IPS-15b (cell line): Measurements from ENCODE around the gene PIK3R4.

ENCODE experiments used
- H3K27me3 ChIP-seq: one replicate; pipeline ENCODE4 v1.6.1; 2013; ENCODE audit warnings: low read length; ENCODE audit not compliant: control insufficient read depth, insufficient read depth
- H3K36me3 ChIP-seq: one replicate; pipeline ENCODE4 v1.6.1; 2013; ENCODE audit warnings: low read length; ENCODE audit not compliant: control insufficient read depth, insufficient read depth
- H3K4me1 ChIP-seq: one replicate; pipeline ENCODE4 v1.6.1; 2013; ENCODE audit warnings: mild to moderate bottlenecking, low read length; ENCODE audit not compliant: control insufficient read depth, insufficient read depth
- H3K4me3 ChIP-seq: one replicate; pipeline ENCODE4 v1.5.1; 2013; ENCODE audit warnings: low read depth, low read length
- H3K9ac ChIP-seq: one replicate; pipeline ENCODE4 v1.6.1; 2013; ENCODE audit warnings: low read depth, mild to moderate bottlenecking, low read length
- H3K9me3 ChIP-seq: one replicate; pipeline ENCODE4 v1.6.1; 2013; ENCODE audit warnings: mild to moderate bottlenecking, low read length; ENCODE audit not compliant: control insufficient read depth, insufficient read depth

The PIK3R4 gene

DNA sequence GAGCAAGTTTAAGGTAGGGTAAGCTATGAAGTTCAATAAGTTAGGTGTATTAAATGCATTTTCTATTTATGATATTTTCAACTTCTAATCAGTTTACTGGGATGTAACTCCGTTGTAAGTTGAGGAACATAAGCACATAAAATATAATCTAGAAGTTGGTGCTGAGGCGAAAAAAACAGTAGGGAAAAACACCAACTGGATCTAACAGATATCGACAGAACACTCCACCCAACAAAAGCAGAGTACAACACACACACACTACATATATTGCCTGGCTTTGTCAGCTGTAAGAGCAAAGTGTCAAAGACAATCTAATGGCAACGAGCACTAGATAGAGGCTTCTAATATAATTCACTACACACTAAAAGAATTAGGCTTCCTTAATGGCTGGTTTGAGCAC, 8.4 kb downstream of the PIK3R4 start:
- no peak overlapping the region for H3K9ac ChIP-seq
- H3K4me3 ChIP-seq: no peak overlapping the region
- H3K27me3 ChIP-seq: no peaks in the 10 kb centered on the region
- peaks cover 5% of the 10 kb centered on the region for H3K4me1 ChIP-seq
- H3K9me3 ChIP-seq: no peaks in the 10 kb centered on the region
- H3K36me3 ChIP-seq: peaks cover 3% of the 10 kb centered on the region

DNA sequence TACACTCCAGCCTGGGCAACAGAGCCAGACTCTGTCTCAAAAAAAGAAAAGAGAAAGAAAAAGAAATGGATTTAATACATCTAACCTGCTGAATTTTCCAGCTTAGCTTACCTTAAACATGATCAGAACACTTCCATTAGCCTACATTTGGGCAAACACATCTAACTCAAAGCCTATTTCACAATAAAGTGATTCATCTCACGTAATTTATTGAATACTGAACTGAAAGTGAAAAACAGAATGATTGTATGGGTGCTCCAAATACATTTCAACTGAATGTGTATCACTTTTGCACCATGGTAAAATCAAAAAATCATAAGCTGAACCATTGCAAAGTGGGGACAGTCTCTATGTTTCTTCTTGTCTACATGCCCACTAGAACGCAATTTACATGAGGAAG, 9.0 kb downstream of the PIK3R4 start:
- no peaks in the 10 kb centered on the region for H3K27me3 ChIP-seq
- no peak overlapping the region for H3K9ac ChIP-seq
- H3K36me3 ChIP-seq: peaks cover 3% of the 10 kb centered on the region
- no peak overlapping the region for H3K4me3 ChIP-seq
- H3K4me1 ChIP-seq: peaks cover 5% of the 10 kb centered on the region
- no peaks in the 10 kb centered on the region for H3K9me3 ChIP-seq

DNA sequence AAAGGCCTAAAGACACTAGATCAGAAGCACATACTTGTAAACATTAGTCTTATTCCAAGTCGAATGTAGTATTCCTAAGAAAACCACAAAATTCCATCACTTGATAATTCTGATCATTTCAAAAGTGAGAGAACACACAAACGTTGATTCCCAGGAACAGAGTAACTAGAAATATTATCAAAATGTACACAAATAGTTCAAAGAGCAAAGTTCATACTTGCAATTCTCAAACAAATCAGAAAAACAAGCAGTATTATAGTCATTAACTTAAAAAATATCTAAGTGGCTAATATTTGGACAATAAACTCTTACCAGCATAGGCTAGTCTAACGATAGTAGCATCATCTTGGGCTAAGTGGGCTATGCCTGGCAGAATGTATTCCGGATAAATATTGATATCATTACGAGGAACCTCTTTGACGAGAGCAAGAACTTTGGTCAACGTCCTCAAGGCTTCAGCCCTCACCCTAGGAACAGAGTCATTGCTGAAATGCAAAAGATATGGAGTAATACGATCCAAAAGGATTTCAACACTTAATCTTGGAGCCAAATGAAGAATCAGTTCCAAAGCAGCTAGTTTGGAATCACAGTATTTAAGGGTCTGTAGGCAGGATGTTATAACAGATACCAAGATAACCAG, 13.3 kb downstream of the PIK3R4 start:
- Histone ChIP-seq H3K9me3 (no peaks in the 10 kb centered on the region), H3K4me1 (no peaks in the 10 kb centered on the region), H3K36me3 (no peaks in the 10 kb centered on the region), H3K9ac (no peak overlapping the region), H3K4me3 (no peak overlapping the region), H3K27me3 (no peaks in the 10 kb centered on the region)

DNA sequence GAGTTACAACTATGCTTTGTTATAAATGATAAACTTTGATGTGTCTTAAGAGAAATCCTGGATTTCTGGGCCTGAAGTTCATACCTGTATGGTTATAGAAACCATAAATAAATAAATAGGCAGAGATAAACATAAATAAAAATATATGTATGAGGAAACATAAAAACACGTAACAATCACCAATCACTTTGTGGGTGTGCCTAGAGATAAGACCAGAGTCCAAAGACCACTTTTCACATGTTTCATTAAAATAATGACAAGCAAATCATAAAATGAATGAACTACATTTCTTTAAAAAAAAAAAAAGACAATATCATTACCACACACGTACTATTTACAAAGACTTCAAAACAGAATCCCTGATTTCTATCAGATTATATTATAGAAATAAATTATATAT, 14.1 kb downstream of the PIK3R4 start:
- Histone ChIP-seq H3K9me3 (no peaks in the 10 kb centered on the region), H3K4me1 (no peaks in the 10 kb centered on the region), H3K4me3 (no peak overlapping the region), H3K27me3 (no peaks in the 10 kb centered on the region), H3K9ac (no peak overlapping the region), H3K36me3 (no peaks in the 10 kb centered on the region)

DNA sequence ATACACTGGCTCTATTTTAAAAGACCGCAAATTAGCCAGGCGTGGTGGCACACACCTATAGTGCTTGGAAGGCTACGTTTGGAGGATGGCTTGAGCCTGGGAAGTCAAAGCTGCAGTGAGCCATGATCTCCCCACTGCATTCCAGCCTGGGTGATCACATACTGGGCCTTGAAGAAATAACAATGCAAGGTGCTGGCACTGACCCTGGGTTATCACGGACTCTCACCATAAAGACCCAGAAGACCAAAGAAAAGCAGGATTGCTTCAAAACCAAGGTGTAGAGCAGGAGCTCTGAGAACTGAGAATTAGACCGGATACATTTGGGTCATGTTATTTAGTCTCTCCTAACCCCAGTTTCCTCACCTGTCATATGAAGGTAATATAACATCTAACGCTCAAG, 14.8 kb downstream of the PIK3R4 start:
- H3K9me3 ChIP-seq: no peaks in the 10 kb centered on the region
- H3K36me3 ChIP-seq: no peaks in the 10 kb centered on the region
- H3K9ac ChIP-seq: no peak overlapping the region
- no peaks in the 10 kb centered on the region for H3K27me3 ChIP-seq
- no peak overlapping the region for H3K4me3 ChIP-seq
- H3K4me1 ChIP-seq: no peaks in the 10 kb centered on the region

DNA sequence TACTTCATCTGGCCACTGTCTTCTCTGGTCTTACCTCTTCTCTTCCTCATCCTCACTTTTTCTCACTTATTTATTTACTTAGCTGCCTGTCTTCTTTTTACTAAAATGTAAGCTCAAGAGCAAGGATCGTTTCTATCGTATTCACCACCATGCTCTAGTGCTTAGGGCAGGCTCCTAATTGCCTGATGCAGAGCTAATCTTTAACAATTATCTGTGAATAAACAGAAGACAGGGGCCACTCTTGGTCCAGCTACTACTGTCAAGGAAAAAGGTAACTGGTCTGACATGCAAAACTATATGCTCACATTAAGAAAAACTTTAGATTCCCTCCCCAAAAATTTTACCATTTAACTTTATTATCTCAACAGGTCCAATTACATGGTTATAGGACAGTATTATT, 17.5 kb downstream of the PIK3R4 start:
- Histone ChIP-seq H3K4me3 (no peak overlapping the region), H3K36me3 (no peaks in the 10 kb centered on the region), H3K4me1 (no peaks in the 10 kb centered on the region), H3K9me3 (no peaks in the 10 kb centered on the region), H3K9ac (no peak overlapping the region), H3K27me3 (no peaks in the 10 kb centered on the region)

DNA sequence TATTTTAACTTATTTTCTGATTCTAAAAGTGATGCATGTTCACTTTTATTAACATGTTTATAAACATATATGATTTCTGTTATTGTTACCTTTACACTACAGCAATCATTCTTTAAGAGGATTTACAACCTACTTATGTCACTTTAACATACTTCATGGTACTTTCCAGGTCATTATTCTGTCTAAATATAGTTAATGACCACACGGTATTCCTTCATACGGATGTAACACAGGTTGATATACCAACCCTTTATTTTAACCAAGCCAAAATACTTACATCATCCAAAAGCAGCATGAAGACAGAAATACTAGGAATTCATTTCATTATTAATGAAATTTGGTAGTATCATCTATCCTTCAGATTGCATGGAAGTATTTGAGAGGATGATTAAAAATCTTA, 18.6 kb downstream of the PIK3R4 start:
- Histone ChIP-seq H3K4me1 (no peaks in the 10 kb centered on the region), H3K36me3 (no peaks in the 10 kb centered on the region), H3K27me3 (no peaks in the 10 kb centered on the region), H3K4me3 (no peak overlapping the region), H3K9ac (no peak overlapping the region), H3K9me3 (no peaks in the 10 kb centered on the region)

DNA sequence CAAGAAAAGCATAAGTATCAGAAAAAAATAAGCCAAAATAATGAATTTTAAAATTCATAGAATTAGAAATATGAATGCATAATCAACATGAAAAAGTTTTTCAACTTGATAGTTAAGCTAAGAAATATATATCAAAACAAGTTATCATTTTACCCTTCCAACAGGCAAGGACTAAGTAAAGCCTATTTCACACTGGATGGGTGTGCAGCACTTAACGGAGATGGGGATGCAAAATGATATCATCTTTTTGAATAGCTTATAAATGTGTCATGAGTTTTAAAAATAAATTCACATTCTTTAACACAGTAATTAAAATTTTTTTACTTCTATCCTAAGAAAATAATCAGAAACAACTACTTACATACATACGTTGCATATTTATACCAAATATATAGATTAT, 20.9 kb downstream of the PIK3R4 start:
- H3K27me3 ChIP-seq: no peaks in the 10 kb centered on the region

DNA sequence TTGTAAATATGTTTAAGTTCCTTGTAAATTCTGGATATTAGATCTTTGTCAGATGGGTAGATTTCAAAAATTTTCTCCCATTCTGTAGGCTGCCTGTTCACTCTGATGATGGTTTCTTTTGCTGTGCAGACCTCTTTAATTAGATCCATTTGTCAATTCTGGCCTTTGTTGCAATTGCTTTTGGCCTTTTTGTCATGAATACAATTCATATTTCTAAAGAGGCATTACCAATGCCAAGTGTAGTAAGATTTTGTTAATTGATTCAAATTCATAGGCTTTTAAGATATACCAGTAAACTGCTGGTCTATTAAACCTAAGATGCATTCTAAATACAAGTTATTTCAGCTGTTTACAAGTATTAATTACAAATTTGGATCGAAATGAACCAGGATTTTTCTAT, 31.0 kb downstream of the PIK3R4 start:
- no peak overlapping the region for H3K9ac ChIP-seq
- no peaks in the 10 kb centered on the region for H3K9me3 ChIP-seq
- H3K27me3 ChIP-seq: no peaks in the 10 kb centered on the region
- H3K4me1 ChIP-seq: no peaks in the 10 kb centered on the region
- peaks cover 5% of the 10 kb centered on the region for H3K36me3 ChIP-seq
- no peak overlapping the region for H3K4me3 ChIP-seq

More for the DNA sequence above, 20.9 kb downstream of the PIK3R4 start:
- Histone ChIP-seq H3K36me3 (no peaks in the 10 kb centered on the region), H3K4me1 (no peaks in the 10 kb centered on the region), H3K4me3 (no peak overlapping the region), H3K9ac (no peak overlapping the region), H3K9me3 (no peaks in the 10 kb centered on the region)

DNA sequence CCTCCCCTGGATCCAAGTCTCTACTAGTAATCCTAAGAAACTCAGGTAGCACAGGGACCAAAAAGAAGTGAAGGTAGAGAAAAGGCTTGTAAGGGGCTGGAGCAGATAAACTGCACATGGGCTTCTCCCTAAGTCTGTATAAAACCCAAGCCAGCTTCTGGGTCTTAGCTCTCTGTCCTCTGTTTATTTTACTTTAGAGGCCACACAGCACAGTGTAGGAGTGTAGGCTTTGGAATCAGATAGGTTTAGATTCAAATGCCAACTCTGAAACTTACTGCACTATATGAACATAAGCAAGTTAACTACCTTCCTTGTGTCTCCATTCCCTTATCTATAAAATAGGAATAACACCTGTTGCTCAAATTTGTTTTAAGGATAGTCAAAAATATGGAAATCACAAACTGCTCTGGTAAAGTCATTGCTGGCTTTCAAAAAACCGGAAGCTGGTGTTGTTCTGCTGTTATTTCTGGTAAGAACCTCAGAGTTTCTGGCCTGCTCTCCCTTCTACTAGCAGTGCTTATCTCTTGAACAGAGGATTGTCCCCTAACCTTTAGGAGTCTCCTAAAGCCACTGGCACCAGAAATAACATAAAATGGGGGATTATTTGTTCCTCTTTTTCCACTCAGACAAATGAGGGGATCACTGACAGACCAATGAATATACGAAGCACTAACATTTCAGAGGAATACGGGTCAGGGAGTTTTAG, 33.8 kb downstream of the PIK3R4 start:
- H3K27me3 ChIP-seq: no peaks in the 10 kb centered on the region
- H3K4me1 ChIP-seq: no peaks in the 10 kb centered on the region
- H3K9ac ChIP-seq: no peak overlapping the region
- no peaks in the 10 kb centered on the region for H3K9me3 ChIP-seq
- peaks cover 3% of the 10 kb centered on the region for H3K36me3 ChIP-seq
- no peak overlapping the region for H3K4me3 ChIP-seq

DNA sequence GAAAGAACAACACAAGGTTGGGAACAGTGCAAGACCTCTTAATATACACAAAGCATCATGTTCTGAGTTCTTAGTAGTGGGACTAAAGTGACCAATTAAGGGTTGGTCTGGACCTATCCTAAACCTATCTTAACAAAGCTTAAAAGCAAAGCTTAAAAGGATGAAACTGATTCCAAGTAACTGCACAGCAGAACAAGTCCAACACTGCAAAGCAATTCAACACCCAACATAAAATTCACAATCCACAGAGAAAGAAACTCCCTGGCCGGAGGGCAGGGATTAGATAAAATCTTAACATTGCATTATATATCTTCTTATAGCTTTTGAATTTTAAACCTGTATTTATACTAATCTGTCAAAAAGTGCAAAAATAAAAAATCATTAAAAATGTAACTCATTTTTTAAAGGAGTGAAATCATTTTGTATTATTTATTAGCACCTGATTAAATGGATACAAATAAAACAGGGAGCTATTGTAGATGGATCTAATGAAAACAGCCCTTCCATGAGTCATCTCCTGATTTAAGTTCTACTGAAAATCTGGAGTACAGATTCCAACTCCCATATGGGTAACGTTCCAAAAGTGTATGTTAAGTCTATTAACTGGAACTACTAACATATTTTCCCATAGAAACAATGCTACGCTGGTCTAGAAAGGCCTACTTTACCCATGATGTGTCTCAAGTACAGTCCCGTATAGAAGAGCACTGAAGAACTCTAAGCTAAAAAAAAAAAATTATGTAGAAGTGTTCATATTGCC, 34.9 kb downstream of the PIK3R4 start:
- Histone ChIP-seq H3K4me1 (no peaks in the 10 kb centered on the region), H3K27me3 (no peaks in the 10 kb centered on the region), H3K9ac (no peak overlapping the region), H3K4me3 (no peak overlapping the region), H3K36me3 (peaks cover 3% of the 10 kb centered on the region), H3K9me3 (no peaks in the 10 kb centered on the region)

DNA sequence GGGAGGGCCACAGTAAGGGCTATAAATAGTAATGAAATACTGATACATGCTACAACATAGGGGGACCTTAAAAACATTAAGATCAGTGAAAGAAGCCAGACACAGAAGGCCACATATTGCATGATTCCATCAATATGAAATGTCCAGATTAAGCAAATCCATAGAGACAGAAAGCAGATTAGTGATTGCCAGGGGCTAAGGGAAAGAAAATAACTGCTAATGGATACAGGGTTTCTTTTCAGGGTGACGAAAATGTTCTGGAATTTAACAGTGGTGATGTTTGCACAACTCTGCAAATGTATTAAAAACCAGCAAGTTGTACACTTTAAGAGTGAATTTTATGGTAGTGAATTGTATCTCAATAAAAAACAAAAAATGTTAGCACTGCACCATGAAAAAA, 37.0 kb downstream of the PIK3R4 start:
- no peaks in the 10 kb centered on the region for H3K36me3 ChIP-seq
- no peaks in the 10 kb centered on the region for H3K9me3 ChIP-seq
- H3K4me1 ChIP-seq: no peaks in the 10 kb centered on the region
- no peak overlapping the region for H3K4me3 ChIP-seq
- H3K27me3 ChIP-seq: no peaks in the 10 kb centered on the region
- no peak overlapping the region for H3K9ac ChIP-seq
